Neuronal stem cell (in vitro differentiated cells): ENCODE measurements around the gene RTL1.
A peak's percentile ranks its signal among the peaks of the same experiment; 100 is the strongest.

ENCODE experiments used
- DNase-seq: peaks from one replicate; pipeline ENCODE4 v3.0.0-alpha.2; 2013; ENCODE audit warnings: low spot score
- H2AFZ ChIP-seq: one replicate; pipeline ENCODE4 v1.6.1; 2013; ENCODE audit warnings: mild to moderate bottlenecking, low read length, inconsistent platforms
- H2AK5ac ChIP-seq: 2 replicates; pipeline ENCODE4 v1.6.1; 2013; ENCODE audit warnings: low read depth, mild to moderate bottlenecking, inconsistent platforms, low read length, moderate library complexity, mixed read lengths
- H2BK120ac ChIP-seq: 2 replicates; pipeline ENCODE4 v1.6.1; 2013; ENCODE audit warnings: low read depth, mild to moderate bottlenecking, inconsistent platforms, low read length, moderate library complexity, mixed read lengths
- H2BK12ac ChIP-seq: one replicate; pipeline ENCODE4 v1.6.1; 2013; ENCODE audit warnings: low read length, inconsistent platforms
- H2BK15ac ChIP-seq: 2 replicates; pipeline ENCODE4 v1.6.1; 2013; ENCODE audit warnings: mild to moderate bottlenecking, low read length, inconsistent platforms, mixed read lengths
- H2BK5ac ChIP-seq: one replicate; pipeline ENCODE4 v1.6.1; 2013; ENCODE audit warnings: inconsistent platforms, mild to moderate bottlenecking, low read length, moderate library complexity
- H3K14ac ChIP-seq: one replicate; pipeline ENCODE4 v1.6.1; 2013; ENCODE audit warnings: low read length, inconsistent platforms
- H3K18ac ChIP-seq: 2 replicates; pipeline ENCODE4 v1.6.1; 2013; ENCODE audit warnings: low read length, inconsistent platforms
- H3K23ac ChIP-seq: 2 replicates; pipeline ENCODE4 v1.6.1; 2013; ENCODE audit warnings: low read depth, mild to moderate bottlenecking, mixed read lengths, low read length, inconsistent platforms; ENCODE audit not compliant: poor library complexity
- H3K27ac ChIP-seq: replicated peaks from 3 replicates; pipeline ENCODE4 v1.5.1; 2013; ENCODE audit warnings: low read length, inconsistent platforms
- H3K27me3 ChIP-seq, 3 experiments: 2 replicates each; pipeline ENCODE4 v1.6.1; 2013; ENCODE audit warnings: low read length in 3 of 3, mild to moderate bottlenecking in 2 of 3, inconsistent platforms in 1 of 3, low read depth in 1 of 3, mixed read lengths in 1 of 3, moderate library complexity in 1 of 3; ENCODE audit not compliant: control insufficient read depth in 3 of 3, insufficient read depth in 3 of 3
- H3K36me3 ChIP-seq, 2 donors: replicated peaks in 1 of 2; 2 replicates each; pipeline ENCODE4 v1.6.1; 2013; ENCODE audit warnings: low read length in 2 of 2; ENCODE audit not compliant: control insufficient read depth in 2 of 2, insufficient read depth in 2 of 2
- H3K4ac ChIP-seq: 2 replicates; pipeline ENCODE4 v1.6.1; 2013; ENCODE audit warnings: inconsistent platforms, mild to moderate bottlenecking, low read length, moderate library complexity
- H3K4me1 ChIP-seq, 2 donors: 1 replicate in 1 of 2; 2 replicates in 1 of 2; pipeline ENCODE4 v1.6.1; 2013; ENCODE audit warnings: low read length in 2 of 2, low read depth in 1 of 2; ENCODE audit not compliant: control insufficient read depth in 2 of 2, insufficient read depth in 1 of 2
- H3K4me2 ChIP-seq: one replicate; pipeline ENCODE4 v1.6.1; 2013; ENCODE audit warnings: mild to moderate bottlenecking, low read length, inconsistent platforms; ENCODE audit not compliant: insufficient read depth, poor library complexity, severe bottlenecking
- H3K4me3 ChIP-seq, 2 donors: 2 replicates each; pipeline ENCODE4 v1.5.1; 2013; ENCODE audit warnings: low read length in 2 of 2, mild to moderate bottlenecking in 2 of 2, inconsistent platforms in 1 of 2, moderate library complexity in 1 of 2
- H3K79me1 ChIP-seq: one replicate; pipeline ENCODE4 v1.6.1; 2013; ENCODE audit warnings: low read depth, mild to moderate bottlenecking, inconsistent platforms, low read length, moderate library complexity
- H3K9ac ChIP-seq: one replicate; pipeline ENCODE4 v1.6.1; 2013; ENCODE audit warnings: mild to moderate bottlenecking, low read depth, low read length, inconsistent platforms; ENCODE audit not compliant: poor library complexity
- H3K9me3 ChIP-seq, 2 donors: replicated peaks in 1 of 2; 2 replicates each; pipeline versions ENCODE3 to v1.6.1; 2013; ENCODE audit warnings: low read length in 2 of 2, mild to moderate bottlenecking in 2 of 2, inconsistent platforms in 1 of 2, low read depth in 1 of 2, mixed read lengths in 1 of 2, moderate library complexity in 1 of 2; ENCODE audit not compliant: control insufficient read depth in 2 of 2, insufficient read depth in 1 of 2
- H4K8ac ChIP-seq: one replicate; pipeline ENCODE4 v1.6.1; 2013; ENCODE audit warnings: low read depth, mild to moderate bottlenecking, inconsistent platforms, low read length, moderate library complexity
- H4K91ac ChIP-seq: one replicate; pipeline ENCODE4 v1.6.1; 2013; ENCODE audit warnings: low read length, low read depth, mild to moderate bottlenecking, inconsistent platforms; ENCODE audit not compliant: poor library complexity
- WGBS, 2 donors: extraction: QIAGEN DNeasy Blood & Tissue Kit; methylation state at CpG; one replicate each; pipeline ENCODE4 v1.1.7; 2013; ENCODE audit warnings: missing lambda C conversion rate in 2 of 2, mixed read lengths in 1 of 2; ENCODE audit not compliant: insufficient read length in 2 of 2, insufficient replicate concordance in 1 of 2; ENCODE audit errors: extremely low coverage in 2 of 2; 5-methylcytosine and 5-hydroxymethylcytosine counted together

Gene RTL1

DNA sequence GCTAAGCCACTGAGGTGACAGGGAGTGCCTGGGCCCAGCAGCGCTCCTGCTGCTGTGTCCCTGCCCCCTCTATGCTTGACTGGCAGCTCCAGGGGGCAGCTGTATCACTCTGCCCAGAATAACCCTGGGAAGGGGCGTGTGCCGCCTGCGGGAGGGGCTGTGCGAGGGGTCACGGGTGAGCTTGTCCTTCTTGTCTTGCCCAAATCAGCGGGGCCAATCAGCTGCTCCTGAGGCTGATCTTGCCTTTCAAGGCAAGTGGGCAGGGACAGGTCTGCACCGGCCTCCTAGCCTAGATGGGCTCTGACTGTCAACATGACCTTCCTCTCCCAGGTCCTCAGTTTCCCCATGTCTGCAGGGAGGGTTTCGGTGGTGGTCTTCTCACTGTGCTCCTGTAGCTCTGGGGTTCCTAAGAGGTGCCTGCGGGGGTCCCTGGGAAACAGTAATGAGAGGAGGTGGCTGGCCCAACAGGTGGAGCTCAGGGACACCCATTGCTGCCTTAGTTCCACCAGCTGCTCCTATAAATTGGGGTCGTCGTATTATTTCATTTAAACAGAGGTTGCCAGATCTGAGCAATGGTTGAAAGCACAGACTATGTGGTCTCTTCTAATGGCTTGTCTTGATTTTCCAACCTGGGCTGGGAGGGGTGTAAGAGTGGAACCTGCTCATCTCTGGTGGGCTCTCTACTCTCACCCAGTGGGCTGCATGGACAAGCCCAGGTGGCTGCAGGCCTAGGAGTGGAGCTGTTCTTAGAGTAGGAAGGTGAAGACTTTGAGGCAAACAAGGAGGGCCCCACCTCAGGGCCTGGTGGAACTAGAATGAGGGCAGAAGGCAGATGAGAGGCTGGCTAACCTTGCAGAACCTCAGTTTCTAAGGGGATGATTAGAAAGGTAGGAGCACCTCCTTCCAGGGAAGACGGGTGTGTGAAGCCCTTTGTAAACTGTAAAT is 11.7 kb downstream of the RTL1 start:
- no peak overlapping the region for H3K4me2 ChIP-seq
- no peak overlapping the region for H4K91ac ChIP-seq
- H3K4me1 ChIP-seq: peaks cover 8 to 25% of the 10 kb centered on the region in 2 donors
- DNase-seq: no peak
- peak overlapping the region; percentile 59 for H2BK12ac ChIP-seq
- peak overlapping the region; percentile 87 for H2BK5ac ChIP-seq
- no peak overlapping the region for H2BK120ac ChIP-seq
- no peaks in the 10 kb centered on the region for H3K27me3 ChIP-seq
- no peak overlapping the region for H3K14ac ChIP-seq
- no peak overlapping the region for H3K4ac ChIP-seq
- no peaks in the 10 kb centered on the region for H3K79me1 ChIP-seq
- no peak overlapping the region for H4K8ac ChIP-seq
- no peak overlapping the region for H3K23ac ChIP-seq
- H3K36me3 ChIP-seq: peaks cover 0 to 2% of the 10 kb centered on the region in 2 donors
- H2BK15ac ChIP-seq: peak overlapping the region; percentile 93
- no peak overlapping the region for H3K27ac ChIP-seq
- no CpG with 5 or more reads among the region's 13 CpGs for WGBS, 2 donors
- H3K4me3 ChIP-seq: no peak overlapping the region
- H3K9me3 ChIP-seq: no peaks in the 10 kb centered on the region
- H3K18ac ChIP-seq: peak overlapping the region; percentile 77
- peak overlapping the region; percentile 9 for H3K9ac ChIP-seq
- H2AFZ ChIP-seq: no peak overlapping the region
- H2AK5ac ChIP-seq: peak overlapping the region; percentile 94

DNA sequence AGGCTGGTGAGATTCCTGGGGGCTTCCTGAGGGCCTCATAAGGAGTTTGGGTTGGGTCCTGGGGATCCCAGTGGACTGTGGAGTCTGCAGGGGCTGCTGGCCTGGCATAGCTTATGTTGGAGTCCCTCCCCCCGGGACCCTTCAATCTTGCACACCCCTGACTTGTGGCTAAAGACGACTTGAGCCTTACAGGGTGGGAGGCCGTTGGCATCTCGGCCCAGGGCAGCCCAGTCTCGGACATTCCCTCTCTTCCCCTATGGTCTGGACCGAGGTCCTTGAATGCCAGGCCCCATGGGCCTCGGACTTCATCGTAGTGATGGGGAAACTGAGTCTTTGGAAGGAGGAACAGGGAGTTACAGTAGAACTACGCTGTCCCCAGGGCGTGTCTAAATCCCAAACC is 12.5 kb downstream of the RTL1 start:
- Histone ChIP-seq H2BK15ac (peak overlapping the region; percentile 93), H2BK5ac (peak overlapping the region; percentile 87), H2AK5ac (peak overlapping the region; percentile 94), H3K18ac (peak overlapping the region; percentile 77), H3K9me3 (no peaks in the 10 kb centered on the region), H3K36me3 (peaks cover 0 to 2% of the 10 kb centered on the region in 2 donors), H3K27ac (no peak overlapping the region), H3K14ac (no peak overlapping the region), H2AFZ (no peak overlapping the region), H4K8ac (no peak overlapping the region), H3K4me1 (peaks cover 6 to 19% of the 10 kb centered on the region in 2 donors), H3K4me3 (no peak overlapping the region), H4K91ac (no peak overlapping the region), H2BK12ac (peak overlapping the region; percentile 59), H2BK120ac (no peak overlapping the region), H3K23ac (no peak overlapping the region), H3K27me3 (no peaks in the 10 kb centered on the region), H3K4ac (no peak overlapping the region), H3K9ac (peak overlapping the region; percentile 9), H3K79me1 (no peaks in the 10 kb centered on the region), H3K4me2 (no peak overlapping the region)
- DNase-seq: no peak
- no CpG with 5 or more reads among the region's 10 CpGs for WGBS, 2 donors

DNA sequence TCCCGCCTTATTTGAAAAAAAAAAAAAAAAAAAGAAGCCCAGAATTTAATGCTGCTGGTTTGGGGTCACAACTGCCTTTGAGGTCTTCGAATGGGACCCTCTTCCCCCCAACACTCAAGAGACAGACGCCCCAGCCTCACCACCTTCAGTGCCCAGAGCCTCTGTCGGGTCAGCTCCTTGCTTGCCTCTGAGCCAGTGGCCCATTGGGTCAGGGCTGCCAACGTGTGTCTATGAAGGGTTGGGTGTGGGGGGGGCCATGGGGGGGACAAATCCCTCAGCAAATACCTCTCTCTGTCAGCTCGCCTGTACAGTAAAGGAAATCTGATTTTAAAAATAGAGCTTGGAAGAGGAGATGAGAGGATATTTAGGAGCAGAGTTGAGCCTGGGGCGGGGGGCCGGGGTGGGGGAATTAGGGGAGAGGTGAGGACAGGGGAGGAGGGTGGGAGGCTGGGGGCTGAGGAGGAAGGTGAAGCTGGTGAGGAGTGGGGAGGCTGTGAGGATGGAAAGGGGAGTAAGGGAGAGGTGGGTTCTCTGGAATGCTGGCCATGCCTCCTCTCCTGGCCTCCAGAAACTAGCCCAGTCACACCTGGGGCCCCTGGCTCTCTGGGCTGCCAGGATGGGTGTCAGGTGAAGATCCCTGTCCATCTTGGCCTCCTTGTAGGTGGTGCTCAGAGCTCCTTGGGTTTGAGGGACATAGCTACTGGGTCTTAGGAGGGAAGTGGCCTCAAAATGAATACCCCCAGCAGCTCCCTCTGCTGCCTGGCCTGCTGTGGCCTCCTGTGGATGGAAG is 13.3 kb downstream of the RTL1 start:
- Histone ChIP-seq H2AFZ (no peak overlapping the region), H3K4me2 (no peak overlapping the region), H3K79me1 (no peaks in the 10 kb centered on the region), H3K9me3 (no peaks in the 10 kb centered on the region), H2BK120ac (peak overlapping the region; percentile 65), H4K91ac (no peak overlapping the region), H2BK5ac (no peak overlapping the region), H3K4ac (no peak overlapping the region), H2AK5ac (peak overlapping the region; percentile 94), H3K36me3 (peaks cover 0 to 2% of the 10 kb centered on the region in 2 donors), H3K14ac (no peak overlapping the region), H4K8ac (no peak overlapping the region), H2BK12ac (peak overlapping the region; percentile 95), H3K9ac (no peak overlapping the region), H3K4me1 (peaks cover 6 to 22% of the 10 kb centered on the region in 2 donors), H2BK15ac (peak overlapping the region; percentile 28), H3K27ac (no peak overlapping the region), H3K4me3 (no peak overlapping the region), H3K27me3 (no peaks in the 10 kb centered on the region), H3K23ac (no peak overlapping the region), H3K18ac (peak overlapping the region; percentile 87)
- no CpG with 5 or more reads among the region's 8 CpGs for WGBS, 2 donors
- DNase-seq: no peak

GRCh38 chr14:100889641-100890040 is 13.9 kb downstream of the RTL1 start:
- H3K79me1 ChIP-seq: no peaks in the 10 kb centered on the region
- no peak overlapping the region for H3K9ac ChIP-seq
- peak overlapping the region; percentile 50 for H3K23ac ChIP-seq
- no CpG with 5 or more reads among the region's 6 CpGs for WGBS, 2 donors
- peak overlapping the region; percentile 77 for H2BK5ac ChIP-seq
- H3K4me3 ChIP-seq: no peak overlapping the region
- H3K4me2 ChIP-seq: no peak overlapping the region
- peaks cover 6 to 22% of the 10 kb centered on the region in 2 donors for H3K4me1 ChIP-seq
- peak overlapping the region; percentile 99 for H2BK12ac ChIP-seq
- no peaks in the 10 kb centered on the region for H3K9me3 ChIP-seq
- H2BK15ac ChIP-seq: peak overlapping the region; percentile 97
- no peak overlapping the region for H4K8ac ChIP-seq
- H2AFZ ChIP-seq: no peak overlapping the region
- H3K14ac ChIP-seq: no peak overlapping the region
- DNase-seq: no peak
- H4K91ac ChIP-seq: no peak overlapping the region
- no peak overlapping the region for H3K4ac ChIP-seq
- H2AK5ac ChIP-seq: peak overlapping the region; percentile 88
- no peaks in the 10 kb centered on the region for H3K27me3 ChIP-seq
- H3K27ac ChIP-seq: no peak overlapping the region
- H2BK120ac ChIP-seq: peak overlapping the region; percentile 65
- H3K18ac ChIP-seq: peak overlapping the region; percentile 96
- H3K36me3 ChIP-seq: peaks cover 0 to 2% of the 10 kb centered on the region in 2 donors
